HG03060 (cell line): ENCODE measurements around the gene CHN1.

Experiments used
- ATAC-seq: cut with Tn5 transposase; IDR thresholded peaks from one replicate; pipeline ENCODE4 v1.9.1; 2021; ENCODE audit warnings: low read depth, moderate number of reproducible peaks; ENCODE audit not compliant: unreplicated experiment

The CHN1 gene

GRCh38 chr2:174931724-174932123, 73.5 kb downstream of the CHN1 start:
- no peak for ATAC-seq

- no peak for ATAC-seq
Observed at GRCh38 chr2:174929786-174930185, 75.4 kb downstream of the CHN1 start.

- no peak for ATAC-seq
Observed at GRCh38 chr2:174925046-174925784, 80.0 kb downstream of the CHN1 start.

GRCh38 chr2:174924061-174924693, 81.0 kb downstream of the CHN1 start:
- ATAC-seq = no peak

- ATAC-seq = no peak
Observed at GRCh38 chr2:174919947-174920595, 85.1 kb downstream of the CHN1 start.

GRCh38 chr2:174918886-174919526, 86.2 kb downstream of the CHN1 start:
- ATAC-seq = no peak

GRCh38 chr2:174916270-174916930, 88.8 kb downstream of the CHN1 start:
- no peak for ATAC-seq

- no peak for ATAC-seq
Observed at GRCh38 chr2:174914853-174915760, 90.1 kb downstream of the CHN1 start.

- ATAC-seq = no peak
Observed at GRCh38 chr2:174908284-174908683, 96.9 kb downstream of the CHN1 start.

GRCh38 chr2:174903264-174903556, 102.0 kb downstream of the CHN1 start:
- ATAC-seq = no peak

- no peak for ATAC-seq
Observed at GRCh38 chr2:174902506-174903263, 102.5 kb downstream of the CHN1 start.

GRCh38 chr2:174901075-174901474, 104.1 kb downstream of the CHN1 start:
- no peak for ATAC-seq

- no peak for ATAC-seq
Observed at GRCh38 chr2:174897286-174897685, 107.9 kb downstream of the CHN1 start.

GRCh38 chr2:174893018-174893417, 112.2 kb downstream of the CHN1 start:
- ATAC-seq = no peak

- ATAC-seq = no peak
Observed at GRCh38 chr2:174892546-174892945, 112.6 kb downstream of the CHN1 start.

- no peak for ATAC-seq
Observed at GRCh38 chr2:174888646-174889271, 116.4 kb downstream of the CHN1 start.

- ATAC-seq = no peak
Observed at GRCh38 chr2:174888146-174888545, 117.0 kb downstream of the CHN1 start.

GRCh38 chr2:174882416-174882815, 122.8 kb downstream of the CHN1 start:
- no peak for ATAC-seq

- ATAC-seq = no peak
Observed at GRCh38 chr2:174881678-174882077, 123.5 kb downstream of the CHN1 start.
